ENCODE results near the gene CHIT1. TPM values are rescaled to one million over a fixed set of nuclear protein-coding genes. Genes with fewer than 3 reads are reported as not detected.

CHIT1 gene
- total RNA-seq, 1 donor from 2014 or later, result not detected

DNA sequence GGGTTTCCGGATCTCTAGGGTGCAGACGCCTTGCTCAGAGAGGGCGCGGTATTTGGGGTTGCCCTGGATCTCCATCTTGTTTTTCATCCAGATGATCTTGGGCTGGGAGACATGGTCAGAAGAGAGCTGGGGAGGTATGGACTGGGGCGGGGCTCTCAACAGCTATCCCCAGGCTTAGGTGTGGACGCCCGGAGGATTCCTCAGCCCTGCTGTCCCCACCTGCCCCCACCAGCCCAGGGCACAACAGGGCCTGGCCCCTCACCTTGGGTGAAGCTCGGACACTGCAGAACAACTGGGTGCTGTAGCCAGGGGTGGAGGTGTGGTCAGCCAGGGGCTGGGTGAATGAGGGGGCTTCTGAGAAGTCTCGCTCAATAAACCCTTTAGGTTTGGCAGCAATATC lies 60.5 kb downstream of the CHIT1 start:
- Histone ChIP-seq H3K9ac (ENCODE audit: low read length) (no peak overlapping the region), H3K4me1 (ENCODE audit: insufficient read depth, low read length) (no peaks in the 10 kb centered on the region), H3K79me2 (ENCODE audit: insufficient read depth, low read length) (no peaks in the 10 kb centered on the region), H2AFZ (ENCODE audit: low read depth, low read length) (no peak overlapping the region), H3K4me3 (ENCODE audit: insufficient read depth, low read depth, low read length) (no peak overlapping the region), H3K36me3 (ENCODE audit: insufficient read depth, low read length) (no peaks in the 10 kb centered on the region), H4K20me1 (ENCODE audit: insufficient read depth, low read length) (peaks cover 3% of the 10 kb centered on the region), H3K27ac (ENCODE audit: low read depth, low read length) (no peak overlapping the region), H3K4me2 (ENCODE audit: low read length) (no peak overlapping the region), H3K27me3 (ENCODE audit: insufficient read depth, low read length) (no peaks in the 10 kb centered on the region), H3K9me3 (ENCODE audit: insufficient read depth, low read depth, low read length) (no peaks in the 10 kb centered on the region)
- DNase-seq (ENCODE audit: low read depth), result no peak
- Mint-ChIP-seq H3K9me3 (ENCODE audit: unreplicated experiment) (peaks cover 13% of the 10 kb centered on the region), H3K36me3 (ENCODE audit: low read depth, unreplicated experiment) (peaks cover 22% of the 10 kb centered on the region), H3K27ac (ENCODE audit: unreplicated experiment) (no peak overlapping the region), H3K4me3 (ENCODE audit: unreplicated experiment) (no peak overlapping the region), H3K27me3 (ENCODE audit: low read depth, unreplicated experiment) (peaks cover 49% of the 10 kb centered on the region), H3K4me1 (ENCODE audit: low read depth, unreplicated experiment) (peaks cover 5% of the 10 kb centered on the region)
- no peak for TF ChIP-seq EZH2 (IDR thresholded peaks at IDR 0.05; ENCODE audit: insufficient read depth, low read length)
- TF ChIP-seq, protein P1, sequence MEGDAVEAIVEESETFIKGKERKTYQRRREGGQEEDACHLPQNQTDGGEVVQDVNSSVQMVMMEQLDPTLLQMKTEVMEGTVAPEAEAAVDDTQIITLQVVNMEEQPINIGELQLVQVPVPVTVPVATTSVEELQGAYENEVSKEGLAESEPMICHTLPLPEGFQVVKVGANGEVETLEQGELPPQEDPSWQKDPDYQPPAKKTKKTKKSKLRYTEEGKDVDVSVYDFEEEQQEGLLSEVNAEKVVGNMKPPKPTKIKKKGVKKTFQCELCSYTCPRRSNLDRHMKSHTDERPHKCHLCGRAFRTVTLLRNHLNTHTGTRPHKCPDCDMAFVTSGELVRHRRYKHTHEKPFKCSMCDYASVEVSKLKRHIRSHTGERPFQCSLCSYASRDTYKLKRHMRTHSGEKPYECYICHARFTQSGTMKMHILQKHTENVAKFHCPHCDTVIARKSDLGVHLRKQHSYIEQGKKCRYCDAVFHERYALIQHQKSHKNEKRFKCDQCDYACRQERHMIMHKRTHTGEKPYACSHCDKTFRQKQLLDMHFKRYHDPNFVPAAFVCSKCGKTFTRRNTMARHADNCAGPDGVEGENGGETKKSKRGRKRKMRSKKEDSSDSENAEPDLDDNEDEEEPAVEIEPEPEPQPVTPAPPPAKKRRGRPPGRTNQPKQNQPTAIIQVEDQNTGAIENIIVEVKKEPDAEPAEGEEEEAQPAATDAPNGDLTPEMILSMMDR (IDR thresholded peaks at IDR 0.05; ENCODE audit: insufficient read depth, low read depth, low read length), result no peak
- no peak for FAIRE-seq

- Histone ChIP-seq H3K4me2 (ENCODE audit: low read length) (no peak overlapping the region), H3K79me2 (ENCODE audit: insufficient read depth, low read length) (no peaks in the 10 kb centered on the region), H4K20me1 (ENCODE audit: insufficient read depth, low read length) (peaks cover 3% of the 10 kb centered on the region), H3K36me3 (ENCODE audit: insufficient read depth, low read length) (no peaks in the 10 kb centered on the region), H2AFZ (ENCODE audit: low read depth, low read length) (no peak overlapping the region), H3K9me3 (ENCODE audit: insufficient read depth, low read depth, low read length) (no peaks in the 10 kb centered on the region), H3K27ac (ENCODE audit: low read depth, low read length) (no peak overlapping the region), H3K27me3 (ENCODE audit: insufficient read depth, low read length) (no peaks in the 10 kb centered on the region), H3K9ac (ENCODE audit: low read length) (no peak overlapping the region), H3K4me1 (ENCODE audit: insufficient read depth, low read length) (no peaks in the 10 kb centered on the region), H3K4me3 (ENCODE audit: insufficient read depth, low read depth, low read length) (no peak overlapping the region)
- Mint-ChIP-seq H3K27ac (ENCODE audit: unreplicated experiment) (no peak overlapping the region), H3K4me1 (ENCODE audit: low read depth, unreplicated experiment) (peaks cover 5% of the 10 kb centered on the region), H3K36me3 (ENCODE audit: low read depth, unreplicated experiment) (peaks cover 22% of the 10 kb centered on the region), H3K4me3 (ENCODE audit: unreplicated experiment) (no peak overlapping the region), H3K9me3 (ENCODE audit: unreplicated experiment) (peaks cover 13% of the 10 kb centered on the region), H3K27me3 (ENCODE audit: low read depth, unreplicated experiment) (peaks cover 53% of the 10 kb centered on the region)
- FAIRE-seq, result no peak
- TF ChIP-seq, protein P1 (IDR thresholded peaks at IDR 0.05; ENCODE audit: insufficient read depth, low read depth, low read length), result no peak
- TF ChIP-seq EZH2 (IDR thresholded peaks at IDR 0.05; ENCODE audit: insufficient read depth, low read length), result no peak
- no peak for DNase-seq (ENCODE audit: low read depth)
These were observed 61.2 kb downstream of the CHIT1 start for GRCh38 chr1:203168256-203168786.

DNA sequence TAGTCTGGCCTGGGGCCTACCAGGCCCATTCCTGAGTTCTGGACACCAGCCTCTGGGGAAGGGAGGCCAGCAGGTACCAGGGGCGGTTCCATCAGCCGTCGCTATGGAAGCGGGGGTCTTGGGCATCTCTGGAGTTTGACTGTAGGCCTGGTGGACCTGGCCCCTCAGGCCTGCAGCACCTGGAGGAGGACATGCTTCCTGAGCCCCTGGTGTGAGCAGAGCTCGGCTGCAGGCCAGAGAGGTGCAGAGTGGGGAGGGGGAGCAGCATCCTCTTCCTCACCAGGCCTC lies 61.6 kb downstream of the CHIT1 start:
- no peaks in the 10 kb centered on the region for H3K9me3 ChIP-seq (ENCODE audit: insufficient read depth, low read depth, low read length)
- no peak overlapping the region for H3K9ac ChIP-seq (ENCODE audit: low read length)
- FAIRE-seq (no peak), DNase-seq (ENCODE audit: low read depth) (no peak)
- TF ChIP-seq, protein P1 (IDR thresholded peaks at IDR 0.05; ENCODE audit: insufficient read depth, low read depth, low read length), result no peak
- no peak for TF ChIP-seq EZH2 (IDR thresholded peaks at IDR 0.05; ENCODE audit: insufficient read depth, low read length)
- H3K79me2 ChIP-seq (ENCODE audit: insufficient read depth, low read length), result no peaks in the 10 kb centered on the region
- H4K20me1 ChIP-seq (ENCODE audit: insufficient read depth, low read length), result peaks cover 3% of the 10 kb centered on the region
- no peak overlapping the region for H2AFZ ChIP-seq (ENCODE audit: low read depth, low read length)
- H3K27ac ChIP-seq (ENCODE audit: low read depth, low read length), result no peak overlapping the region
- Mint-ChIP-seq H3K27me3 (ENCODE audit: low read depth, unreplicated experiment) (peaks cover 58% of the 10 kb centered on the region), H3K27ac (ENCODE audit: unreplicated experiment) (no peak overlapping the region), H3K4me3 (ENCODE audit: unreplicated experiment) (no peak overlapping the region), H3K9me3 (ENCODE audit: unreplicated experiment) (peaks cover 17% of the 10 kb centered on the region), H3K36me3 (ENCODE audit: low read depth, unreplicated experiment) (peaks cover 24% of the 10 kb centered on the region), H3K4me1 (ENCODE audit: low read depth, unreplicated experiment) (peaks cover 5% of the 10 kb centered on the region)
- H3K27me3 ChIP-seq (ENCODE audit: insufficient read depth, low read length), result peaks cover 2% of the 10 kb centered on the region
- H3K36me3 ChIP-seq (ENCODE audit: insufficient read depth, low read length), result no peaks in the 10 kb centered on the region
- H3K4me1 ChIP-seq (ENCODE audit: insufficient read depth, low read length), result no peaks in the 10 kb centered on the region
- H3K4me2 ChIP-seq (ENCODE audit: low read length), result no peak overlapping the region
- H3K4me3 ChIP-seq (ENCODE audit: insufficient read depth, low read depth, low read length), result no peak overlapping the region

Data from astrocyte (in vitro differentiated cells and primary cell).